GM19452 (cell line): Measurements from ENCODE around the gene EFCAB14.
A peak's percentile ranks its signal among the peaks of the same experiment; 100 is the strongest.
"Not testable (repeated sequence)": the region's sequence is repeated elsewhere in the genome, so short reads cannot be mapped to it uniquely, and the experiment has no call there.

ENCODE experiments used
- ATAC-seq: cut with Tn5 transposase; IDR thresholded peaks from one replicate; pipeline ENCODE4 v1.9.1; 2021; ENCODE audit not compliant: unreplicated experiment

The EFCAB14 gene, protein sequence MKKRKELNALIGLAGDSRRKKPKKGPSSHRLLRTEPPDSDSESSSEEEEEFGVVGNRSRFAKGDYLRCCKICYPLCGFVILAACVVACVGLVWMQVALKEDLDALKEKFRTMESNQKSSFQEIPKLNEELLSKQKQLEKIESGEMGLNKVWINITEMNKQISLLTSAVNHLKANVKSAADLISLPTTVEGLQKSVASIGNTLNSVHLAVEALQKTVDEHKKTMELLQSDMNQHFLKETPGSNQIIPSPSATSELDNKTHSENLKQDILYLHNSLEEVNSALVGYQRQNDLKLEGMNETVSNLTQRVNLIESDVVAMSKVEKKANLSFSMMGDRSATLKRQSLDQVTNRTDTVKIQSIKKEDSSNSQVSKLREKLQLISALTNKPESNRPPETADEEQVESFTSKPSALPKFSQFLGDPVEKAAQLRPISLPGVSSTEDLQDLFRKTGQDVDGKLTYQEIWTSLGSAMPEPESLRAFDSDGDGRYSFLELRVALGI

DNA sequence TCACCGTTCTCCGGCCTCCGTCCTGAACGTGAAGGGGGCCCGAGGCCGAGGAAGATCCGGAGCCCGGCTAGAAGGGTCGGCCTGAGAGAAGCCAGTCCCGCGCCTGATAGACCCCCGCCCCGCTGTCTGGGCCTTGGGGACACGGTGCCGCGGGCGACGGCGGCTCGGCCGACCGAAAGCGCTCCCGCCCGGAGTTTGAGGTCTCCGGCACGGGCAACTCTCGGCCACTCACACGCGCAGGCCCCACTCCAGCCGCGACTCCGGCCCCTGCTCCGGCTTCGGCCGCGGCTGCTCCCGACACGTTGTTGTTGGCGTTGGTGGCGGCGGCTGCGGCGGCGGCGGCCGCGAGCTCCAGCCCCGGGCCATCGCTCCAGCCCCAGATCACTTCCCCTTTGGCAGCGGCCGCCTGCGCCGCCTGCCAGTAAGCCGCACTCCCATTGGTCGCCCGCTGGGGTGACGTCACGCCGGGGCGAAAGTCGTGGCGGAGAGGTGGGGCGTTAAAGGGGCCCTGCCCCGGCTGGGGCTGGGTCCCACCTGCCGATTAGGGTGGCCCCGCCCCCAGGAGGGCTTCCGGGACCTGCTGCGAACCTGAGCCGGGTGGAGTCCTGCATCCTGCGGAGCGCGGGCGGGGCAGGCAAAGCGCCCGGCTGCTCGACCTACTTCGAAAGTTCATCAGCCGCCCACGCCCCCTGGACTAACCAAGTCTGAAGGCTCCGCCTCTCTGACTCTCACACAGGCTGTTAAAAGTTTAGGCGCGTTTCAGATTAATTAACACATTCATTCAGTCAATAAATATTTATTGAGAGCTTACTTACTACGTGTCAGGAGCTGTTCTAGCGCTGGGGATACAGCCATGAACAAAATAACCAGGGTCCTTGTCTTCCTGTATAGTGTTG is at the start of gene EFCAB14:
Gene EFCAB14 (minus strand): TSS at position 388 of the 896 bp plus-strand sequence. CDS start 1,027 bp downstream, outside the sequence.
- ATAC-seq = peak; percentile 98

DNA sequence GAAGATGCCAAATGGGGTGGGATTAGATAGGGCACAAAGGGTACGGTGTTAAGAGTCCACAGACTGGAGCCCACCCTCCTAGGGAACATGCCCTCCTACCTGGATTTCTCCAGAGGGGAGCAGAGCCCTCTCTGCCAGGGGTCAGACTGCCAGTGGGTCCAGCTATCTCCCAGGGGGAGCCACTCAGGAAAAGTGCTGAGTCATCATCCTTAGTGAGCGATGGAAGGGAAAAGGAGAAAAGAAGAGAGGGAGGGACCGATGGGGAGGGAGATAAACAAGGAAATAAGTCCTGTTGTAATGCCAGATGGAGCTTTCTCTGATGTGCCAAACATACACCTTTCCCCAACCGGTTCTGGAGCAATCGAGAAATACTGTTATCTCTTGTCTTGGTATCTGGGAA is 49.5 kb upstream of the EFCAB14 start:
- no peak for ATAC-seq

DNA sequence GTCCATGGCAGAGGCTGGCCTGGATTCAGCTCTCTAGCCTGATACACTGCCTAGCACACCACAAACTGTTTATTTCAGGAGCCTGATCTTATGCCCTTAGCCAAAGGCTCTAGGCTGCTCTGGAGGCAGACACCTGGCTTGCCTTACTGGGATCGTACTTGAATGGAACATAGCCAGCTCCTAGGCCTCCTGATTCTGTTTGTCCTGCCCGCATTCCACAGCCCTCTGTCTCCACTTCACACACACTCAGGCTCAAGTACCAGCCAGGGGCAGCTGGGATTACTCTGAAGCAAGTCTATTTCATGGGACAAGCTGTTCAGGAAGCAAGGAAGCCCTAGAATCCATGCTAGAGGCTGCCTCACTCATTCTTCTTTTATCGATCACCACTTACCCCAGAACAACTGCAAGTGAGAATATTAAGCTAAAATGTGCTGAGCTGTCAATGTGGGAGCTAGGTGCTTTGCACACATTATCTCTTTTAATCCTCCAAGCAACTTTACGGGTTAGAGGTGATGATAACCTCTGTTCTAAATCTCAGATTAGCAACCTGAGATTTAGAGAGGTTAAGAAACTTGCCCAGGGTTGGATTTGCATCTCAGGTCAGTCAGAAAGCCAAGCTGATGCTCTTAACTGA is 48.9 kb upstream of the EFCAB14 start:
- ATAC-seq = no peak

DNA sequence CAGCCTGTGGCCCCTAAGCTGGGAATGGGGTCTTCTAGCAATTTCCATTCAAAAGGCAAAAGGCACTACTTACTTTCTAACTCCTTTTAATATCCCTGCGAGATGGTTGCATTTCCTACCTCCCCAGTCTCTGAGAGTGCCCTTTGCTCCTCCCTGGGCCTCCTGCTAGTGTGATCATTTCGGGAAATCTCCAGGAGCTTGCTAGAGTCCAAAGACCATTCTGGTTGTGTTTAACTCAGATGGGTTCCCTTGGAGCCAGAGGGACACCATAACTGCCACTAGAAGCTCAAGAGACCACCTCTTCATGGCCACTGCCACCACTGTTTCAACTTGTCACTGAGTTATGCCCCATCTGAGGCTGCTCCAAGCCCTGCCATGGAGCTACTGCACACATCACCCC is 45.5 kb upstream of the EFCAB14 start:
- no peak for ATAC-seq

DNA sequence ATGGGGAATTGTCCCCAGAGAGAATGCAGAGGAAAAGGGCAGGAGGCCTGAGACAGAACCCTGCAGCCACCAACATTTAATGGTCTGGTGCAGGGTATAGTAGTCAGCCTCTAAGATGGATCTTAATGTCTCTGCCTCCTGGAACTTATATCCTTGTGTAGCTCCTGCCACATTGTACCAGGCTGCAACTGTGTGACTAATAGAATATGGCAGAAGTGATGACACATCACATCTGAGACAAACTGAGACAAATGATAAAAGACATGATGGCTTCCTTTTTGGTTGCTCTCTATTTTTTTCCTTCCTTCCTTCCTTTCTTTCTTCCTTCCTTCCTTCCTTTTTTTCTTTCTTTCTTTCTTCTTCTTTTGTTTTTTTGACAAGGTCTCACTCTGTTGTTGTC is 42.8 kb upstream of the EFCAB14 start:
- no peak for ATAC-seq

DNA sequence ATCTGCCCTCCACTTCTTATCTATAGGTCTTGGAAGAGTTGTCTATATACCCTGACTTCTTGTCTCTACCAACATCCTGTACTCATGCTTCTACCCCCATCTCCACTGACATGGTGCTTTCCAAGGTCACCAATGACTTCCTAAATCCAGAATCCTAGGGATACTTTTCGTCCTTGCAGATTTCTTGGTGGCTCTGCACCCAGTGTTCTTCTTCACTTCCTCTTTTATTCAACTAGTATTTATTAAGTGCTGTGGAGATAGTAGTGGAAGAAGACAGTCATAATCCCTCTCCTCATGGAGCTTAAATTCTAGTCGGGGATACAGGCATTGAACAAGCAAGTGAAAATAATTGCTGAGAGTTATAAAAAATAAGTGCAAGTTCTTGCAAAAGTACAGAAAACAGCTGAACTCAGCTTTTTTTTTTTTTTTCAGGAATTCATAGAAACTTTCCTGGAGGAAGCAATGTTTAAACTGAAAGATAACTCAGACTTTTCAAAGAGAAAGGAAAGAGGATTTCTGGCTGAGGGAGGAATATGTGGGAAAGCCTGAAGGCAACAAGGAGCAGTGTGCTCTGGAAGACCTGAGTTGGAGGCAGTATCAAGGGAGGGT is 41.7 kb upstream of the EFCAB14 start:
- no peak for ATAC-seq

DNA sequence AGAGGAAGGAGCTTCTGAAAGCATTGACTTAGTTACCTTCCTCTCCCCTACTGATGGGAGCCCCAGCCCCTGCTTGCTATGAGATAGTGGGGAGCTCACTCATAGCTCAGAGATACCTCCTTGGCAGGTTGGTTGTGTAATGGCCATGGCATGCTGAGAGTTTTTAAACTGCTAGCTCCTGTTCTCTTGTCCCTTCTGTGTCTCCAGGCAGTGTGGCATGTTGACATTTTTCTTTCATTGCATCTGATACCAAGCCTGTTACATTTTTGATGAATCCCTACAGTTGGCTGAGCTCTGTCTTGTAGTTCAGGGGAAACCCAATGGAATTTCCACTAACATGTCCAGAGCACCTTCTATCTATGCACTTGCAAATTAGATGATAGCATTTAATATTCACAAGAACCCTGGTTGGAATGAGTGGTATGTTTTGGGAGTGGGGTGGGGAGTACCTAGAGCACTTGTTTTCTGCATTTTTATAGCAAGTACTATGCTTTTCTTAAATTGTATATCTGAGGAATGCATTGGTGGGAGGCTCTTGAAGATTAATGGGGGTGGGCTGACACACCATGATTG is 39.1 kb upstream of the EFCAB14 start:
- ATAC-seq = no peak

DNA sequence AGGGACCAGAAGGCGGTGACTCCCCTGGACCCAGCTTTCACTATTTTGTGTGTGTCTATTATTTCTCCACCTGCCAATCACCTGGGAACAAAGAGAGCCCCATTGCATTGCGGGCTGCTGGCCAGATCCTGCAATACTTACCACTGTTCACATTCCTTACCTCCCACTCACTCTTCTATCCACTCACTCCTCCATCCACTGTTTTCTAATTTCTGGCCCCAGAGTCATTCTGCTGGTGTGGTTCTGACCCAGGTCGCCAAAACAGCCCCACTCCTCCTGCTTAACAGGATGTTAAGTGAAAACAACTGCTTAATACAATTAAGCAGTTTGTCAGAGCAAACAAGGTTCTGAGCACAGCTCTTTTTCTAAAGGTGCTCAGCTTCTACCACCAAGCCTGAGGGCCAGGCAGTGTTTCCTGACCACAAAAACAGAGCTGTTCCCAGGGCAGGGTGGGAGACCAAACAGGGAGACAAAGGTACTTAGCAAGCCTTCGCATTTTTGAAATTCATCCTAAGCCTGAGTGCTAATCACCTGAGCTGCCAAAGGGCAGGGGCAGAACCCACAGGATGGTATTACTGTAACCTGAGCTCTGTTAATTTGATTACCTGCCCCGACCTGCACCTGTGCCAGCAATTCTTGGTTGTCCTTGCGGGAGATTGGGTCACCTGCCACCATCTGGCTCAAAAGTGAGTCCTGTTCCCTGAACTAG is 38.5 kb upstream of the EFCAB14 start:
- no peak for ATAC-seq

DNA sequence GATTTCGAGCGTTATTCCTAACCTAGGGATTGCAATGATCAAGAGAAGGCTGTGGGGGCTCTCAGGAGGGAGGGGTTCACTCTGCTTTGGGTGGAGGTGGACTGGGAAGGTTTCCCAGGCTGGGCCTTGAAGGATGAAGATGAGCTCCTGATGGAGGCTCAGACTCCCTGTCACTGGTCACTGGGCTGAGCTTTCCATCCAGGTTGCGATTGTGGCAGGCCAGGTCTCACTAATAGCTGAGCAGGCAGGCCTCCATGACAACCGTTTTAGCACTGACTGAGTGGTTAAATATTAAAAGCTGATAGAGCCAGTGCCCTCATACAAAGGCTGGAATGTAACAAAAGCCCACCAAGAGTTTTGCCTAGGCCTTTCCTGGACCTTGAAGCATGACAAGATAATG is 36.2 kb upstream of the EFCAB14 start:
- ATAC-seq = no peak

DNA sequence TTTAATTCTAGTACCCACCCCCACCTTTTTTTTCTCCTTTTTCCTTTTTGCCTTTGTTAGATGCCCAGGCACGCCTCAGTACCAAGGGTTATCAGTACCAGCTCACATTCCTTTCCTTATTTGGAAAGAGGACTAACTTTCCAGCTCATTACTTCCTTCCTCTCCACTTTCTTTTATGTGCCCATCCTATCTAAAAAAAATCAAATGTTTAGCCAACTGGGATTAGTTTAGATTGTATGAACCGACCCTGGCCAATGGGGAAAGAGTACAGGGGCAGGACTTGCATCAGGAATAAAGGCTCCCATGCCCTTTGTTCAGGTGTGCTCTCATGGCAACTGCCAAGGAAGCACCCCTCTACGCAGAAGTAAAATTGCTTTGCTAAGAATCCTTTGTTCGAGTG is 35.8 kb upstream of the EFCAB14 start:
- ATAC-seq = not testable (repeated sequence)

DNA sequence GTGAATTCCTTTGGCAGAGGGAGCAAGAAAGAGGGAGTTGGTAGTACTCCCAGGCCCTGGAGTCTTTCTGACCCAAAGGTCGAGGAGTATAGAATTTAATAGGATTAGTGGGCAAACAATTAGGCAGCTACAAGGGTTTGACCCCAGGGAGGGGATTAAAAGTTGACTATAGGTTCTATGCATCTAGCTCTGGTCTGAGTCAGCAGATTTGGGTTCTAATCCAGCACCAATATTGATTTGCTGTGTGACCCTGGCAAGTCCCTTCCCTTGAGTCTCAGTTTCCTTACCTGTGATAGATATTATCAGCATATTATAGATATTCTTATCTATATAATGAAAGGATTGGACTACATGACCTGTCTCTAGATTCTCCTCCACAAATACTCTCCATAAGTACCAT is 35.1 kb upstream of the EFCAB14 start:
- no peak for ATAC-seq

DNA sequence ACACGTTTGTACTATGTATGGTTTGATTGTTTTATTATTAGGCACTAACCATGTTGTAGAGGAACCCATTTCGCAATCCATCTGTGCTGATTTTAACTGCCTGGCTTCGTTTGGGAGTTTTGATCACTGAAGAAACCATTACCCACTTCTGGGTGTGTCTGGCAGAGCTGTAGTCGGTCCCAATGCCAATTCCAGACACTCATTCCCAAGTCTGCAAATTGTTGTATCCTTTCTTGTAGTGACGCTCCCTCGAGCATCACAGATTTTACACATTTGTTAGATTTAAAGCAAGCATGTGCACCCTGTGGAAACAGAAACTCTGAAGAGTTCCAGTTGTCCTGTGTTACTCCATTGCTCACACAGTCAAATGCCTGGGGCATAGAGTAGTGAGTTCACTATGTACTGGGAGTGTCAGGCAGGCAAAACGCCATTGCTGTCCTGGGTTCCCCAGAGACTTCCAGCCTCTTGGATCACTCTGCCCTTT is 31.0 kb upstream of the EFCAB14 start:
- no peak for ATAC-seq

DNA sequence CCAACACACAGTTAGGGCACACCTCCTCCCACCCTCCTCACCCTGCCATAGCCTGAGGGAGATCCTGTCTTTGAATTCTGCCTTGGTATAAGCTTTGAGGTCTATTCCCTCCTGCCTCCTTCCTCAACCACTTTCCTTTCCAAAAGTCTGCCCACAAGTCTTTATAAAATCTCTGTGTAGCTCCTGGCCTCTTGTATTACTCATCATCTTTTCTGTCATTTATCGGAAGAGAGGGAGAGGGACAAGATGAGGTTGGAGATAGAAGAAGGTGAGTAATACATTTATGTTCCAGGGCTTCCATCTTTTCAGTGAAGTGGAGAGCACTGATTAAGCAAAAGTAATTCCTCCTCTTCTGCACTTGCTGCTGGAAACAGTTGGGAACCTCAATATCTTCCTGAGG is 30.5 kb upstream of the EFCAB14 start:
- no peak for ATAC-seq

DNA sequence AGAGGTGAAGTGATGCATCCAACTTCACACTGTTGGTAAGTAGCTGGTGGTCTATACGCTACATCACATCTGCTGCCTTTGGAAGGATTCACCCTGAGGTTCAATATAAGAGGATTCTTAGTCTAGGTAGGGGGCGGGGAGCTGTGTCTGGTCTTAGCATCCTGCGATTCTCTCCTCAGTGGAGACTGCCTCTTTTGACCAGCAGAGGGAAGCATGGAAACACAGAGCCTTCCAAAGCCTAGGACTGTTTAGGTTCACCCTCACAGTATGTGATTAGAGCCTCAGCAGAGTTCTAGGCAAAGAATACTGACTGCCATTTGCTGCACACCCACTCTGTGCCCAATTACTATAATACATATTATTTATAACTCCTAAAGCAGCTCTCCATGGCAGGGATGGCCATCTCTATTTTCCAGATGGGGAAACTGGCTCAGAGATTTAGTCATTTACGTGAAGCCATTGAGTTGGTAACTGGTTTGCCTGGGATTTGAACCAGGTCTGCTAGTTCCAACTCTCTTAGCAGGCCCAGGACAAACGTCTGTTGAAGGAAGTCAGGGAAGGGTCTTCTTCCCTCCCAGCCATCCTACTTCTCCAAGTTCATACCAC is 28.9 kb upstream of the EFCAB14 start:
- ATAC-seq = no peak

DNA sequence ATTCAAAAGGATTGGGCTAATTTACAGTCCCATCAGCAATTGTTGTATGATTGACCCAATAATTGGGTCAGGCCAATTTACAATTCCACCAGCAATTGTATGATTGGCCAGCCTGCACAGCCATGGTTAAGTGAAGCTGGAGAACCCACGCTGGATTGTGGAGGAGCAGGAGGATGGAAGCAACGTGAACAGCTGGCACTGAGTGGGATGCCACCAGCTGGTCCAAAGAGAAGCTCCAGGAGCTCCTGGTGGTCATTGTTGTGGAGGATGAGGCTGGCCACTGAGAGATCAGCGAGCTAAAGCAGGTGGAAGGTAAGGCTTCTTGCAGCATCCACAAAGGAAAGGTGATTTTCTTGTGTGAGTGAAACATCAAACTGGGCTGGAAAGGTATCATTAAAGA is 23.2 kb upstream of the EFCAB14 start:
- no peak for ATAC-seq

DNA sequence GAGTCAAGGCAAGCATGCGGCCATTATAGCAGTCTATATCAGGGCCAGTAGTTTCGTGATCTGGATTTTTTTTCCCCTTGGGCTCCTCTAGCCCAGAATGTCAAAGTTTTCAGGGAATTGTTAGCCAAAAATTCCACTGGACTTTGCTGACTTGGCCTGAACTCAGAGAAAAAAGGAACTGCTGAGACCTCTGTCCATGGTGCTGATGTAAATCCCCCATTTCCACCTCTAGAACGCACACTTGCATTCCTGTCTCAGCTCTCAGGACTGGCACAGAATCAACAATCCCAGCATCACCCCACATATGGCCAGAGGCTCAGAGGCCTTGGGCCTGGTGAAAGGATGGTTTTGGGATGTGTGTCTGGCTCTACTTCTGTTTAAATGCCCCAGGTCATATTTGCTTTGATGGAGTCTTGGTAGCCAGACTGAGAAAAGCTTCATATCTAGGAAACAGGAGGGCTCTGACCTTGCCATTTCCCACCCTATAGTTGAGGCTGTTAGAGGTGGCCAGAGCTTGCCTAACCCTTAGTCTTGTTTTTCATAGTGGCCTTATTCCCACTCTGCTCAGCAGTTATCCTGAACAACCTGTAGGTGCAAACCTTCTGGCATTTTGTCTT is 16.9 kb upstream of the EFCAB14 start:
- ATAC-seq = no peak

DNA sequence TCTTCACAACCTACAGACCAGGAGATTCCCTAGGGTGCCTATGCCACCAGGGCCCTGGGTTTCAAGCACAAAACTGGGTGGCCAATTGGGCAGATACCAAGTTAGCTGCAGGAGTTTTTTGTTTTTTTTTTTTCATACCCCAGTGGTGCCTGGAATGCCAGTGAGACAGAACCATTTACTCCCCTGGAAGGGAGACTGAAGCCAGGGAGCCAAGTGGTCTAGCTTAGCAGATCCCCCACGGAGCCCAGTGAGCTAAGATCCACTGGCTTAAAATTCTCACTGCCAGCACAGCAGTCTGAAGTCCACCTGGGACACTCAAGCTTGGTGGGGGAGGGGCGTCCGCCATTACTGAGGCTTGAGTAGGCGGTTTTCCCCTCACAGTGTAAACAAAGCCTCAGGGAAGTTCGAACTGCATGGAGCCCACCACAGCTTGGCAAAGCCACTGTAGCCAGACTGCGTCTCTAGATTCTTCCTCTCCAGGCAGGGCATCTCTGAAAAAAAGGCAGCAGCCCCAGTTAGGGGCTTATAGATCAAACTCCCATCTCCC is 9.5 kb upstream of the EFCAB14 start:
- not testable (repeated sequence) for ATAC-seq

DNA sequence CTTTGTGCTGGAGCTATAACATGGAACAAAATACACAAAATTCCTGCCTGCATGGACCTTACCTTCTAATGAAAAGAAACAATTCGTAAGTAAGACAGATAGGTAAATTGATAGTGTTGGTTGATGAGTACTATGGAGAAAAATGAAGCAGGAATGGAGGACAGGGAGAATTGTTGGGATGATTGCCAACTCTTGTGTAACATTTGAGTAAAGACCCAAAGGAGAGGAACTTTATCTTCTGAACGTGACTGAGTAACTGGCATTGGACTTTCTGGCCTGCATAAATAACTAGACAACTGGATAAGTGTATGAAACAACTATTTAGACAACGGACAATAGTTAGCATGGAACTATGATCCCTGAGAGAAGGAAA is 6.8 kb upstream of the EFCAB14 start:
- ATAC-seq = no peak
